ENCODE data around the gene C8A.

DNA sequence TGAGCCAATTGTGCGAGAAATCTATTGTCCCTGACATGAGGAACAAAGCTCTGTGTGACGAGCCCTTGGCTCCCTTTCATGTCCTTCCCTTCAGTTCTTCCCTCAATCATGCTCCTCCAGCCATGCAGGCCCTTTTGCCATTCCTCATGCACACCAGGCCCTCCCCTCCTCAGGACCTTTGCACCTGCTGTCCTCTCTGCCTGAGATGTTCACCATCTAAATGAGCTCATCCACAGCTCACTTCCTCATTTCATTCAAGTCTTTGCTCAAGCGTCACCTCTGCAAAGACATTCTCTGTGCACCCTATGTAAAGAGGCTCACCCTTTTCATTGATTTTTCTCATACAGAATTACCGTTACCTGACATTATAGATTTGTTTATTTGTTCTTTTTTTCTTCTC is 67.5 kb downstream of the C8A start:
- TF ChIP-seq E2F4 (CRISPR knock-in tag; IDR thresholded peaks at IDR 0.05; ENCODE audit: borderline replicate concordance, low read depth) (no peak), SP1 (CRISPR knock-in tag; conservative IDR thresholded peaks at IDR 0.05) (no peak), CBFB (CRISPR knock-in tag; IDR thresholded peaks at IDR 0.05; ENCODE audit: low read depth) (no peak), ZNF416 (CRISPR knock-in tag; IDR thresholded peaks at IDR 0.05) (no peak)
- TF ChIP-seq, protein P1, sequence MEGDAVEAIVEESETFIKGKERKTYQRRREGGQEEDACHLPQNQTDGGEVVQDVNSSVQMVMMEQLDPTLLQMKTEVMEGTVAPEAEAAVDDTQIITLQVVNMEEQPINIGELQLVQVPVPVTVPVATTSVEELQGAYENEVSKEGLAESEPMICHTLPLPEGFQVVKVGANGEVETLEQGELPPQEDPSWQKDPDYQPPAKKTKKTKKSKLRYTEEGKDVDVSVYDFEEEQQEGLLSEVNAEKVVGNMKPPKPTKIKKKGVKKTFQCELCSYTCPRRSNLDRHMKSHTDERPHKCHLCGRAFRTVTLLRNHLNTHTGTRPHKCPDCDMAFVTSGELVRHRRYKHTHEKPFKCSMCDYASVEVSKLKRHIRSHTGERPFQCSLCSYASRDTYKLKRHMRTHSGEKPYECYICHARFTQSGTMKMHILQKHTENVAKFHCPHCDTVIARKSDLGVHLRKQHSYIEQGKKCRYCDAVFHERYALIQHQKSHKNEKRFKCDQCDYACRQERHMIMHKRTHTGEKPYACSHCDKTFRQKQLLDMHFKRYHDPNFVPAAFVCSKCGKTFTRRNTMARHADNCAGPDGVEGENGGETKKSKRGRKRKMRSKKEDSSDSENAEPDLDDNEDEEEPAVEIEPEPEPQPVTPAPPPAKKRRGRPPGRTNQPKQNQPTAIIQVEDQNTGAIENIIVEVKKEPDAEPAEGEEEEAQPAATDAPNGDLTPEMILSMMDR (IDR thresholded peaks at IDR 0.05): no peak
- TF ChIP-seq, protein P2, sequence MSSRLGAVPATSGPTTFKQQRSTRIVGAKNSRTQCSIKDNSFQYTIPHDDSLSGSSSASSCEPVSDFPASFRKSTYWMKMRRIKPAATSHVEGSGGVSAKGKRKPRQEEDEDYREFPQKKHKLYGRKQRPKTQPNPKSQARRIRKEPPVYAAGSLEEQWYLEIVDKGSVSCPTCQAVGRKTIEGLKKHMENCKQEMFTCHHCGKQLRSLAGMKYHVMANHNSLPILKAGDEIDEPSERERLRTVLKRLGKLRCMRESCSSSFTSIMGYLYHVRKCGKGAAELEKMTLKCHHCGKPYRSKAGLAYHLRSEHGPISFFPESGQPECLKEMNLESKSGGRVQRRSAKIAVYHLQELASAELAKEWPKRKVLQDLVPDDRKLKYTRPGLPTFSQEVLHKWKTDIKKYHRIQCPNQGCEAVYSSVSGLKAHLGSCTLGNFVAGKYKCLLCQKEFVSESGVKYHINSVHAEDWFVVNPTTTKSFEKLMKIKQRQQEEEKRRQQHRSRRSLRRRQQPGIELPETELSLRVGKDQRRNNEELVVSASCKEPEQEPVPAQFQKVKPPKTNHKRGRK (CRISPR knock-in tag; IDR thresholded peaks at IDR 0.05; ENCODE audit: borderline replicate concordance): no peak
